CD4-positive, alpha-beta T cell treated with Interleukin-1 beta for 1 hour (primary cell): ENCODE measurements around the gene GNAQ.
"Not testable (repeated sequence)": the region's sequence is repeated elsewhere in the genome, so short reads cannot be mapped to it uniquely, and the experiment has no call there.

ENCODE experiments used
- DNase-seq, 2 donors: peaks; one replicate each; pipeline ENCODE4 v3.0.0-alpha.2; 2020 to 2022

Gene GNAQ

DNA sequence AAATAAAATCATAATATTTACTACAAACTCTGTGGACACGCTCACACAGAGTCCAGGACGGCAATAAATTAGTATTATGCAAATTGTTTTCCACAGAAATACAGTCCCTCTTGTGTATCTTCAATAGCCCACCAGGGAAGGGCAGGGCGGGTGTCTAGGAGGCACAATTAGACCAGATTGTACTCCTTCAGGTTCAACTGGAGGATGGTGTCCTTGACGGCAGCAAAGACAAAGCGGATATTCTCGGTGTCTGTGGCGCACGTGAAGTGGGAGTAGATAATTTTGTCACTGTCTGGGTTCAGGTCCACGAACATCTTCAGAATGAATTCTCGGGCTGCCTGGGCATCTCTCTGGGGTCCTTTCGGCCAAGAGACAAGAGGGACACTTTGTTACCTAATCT is 310.5 kb downstream of the GNAQ start:
- DNase-seq: not testable (repeated sequence)

DNA sequence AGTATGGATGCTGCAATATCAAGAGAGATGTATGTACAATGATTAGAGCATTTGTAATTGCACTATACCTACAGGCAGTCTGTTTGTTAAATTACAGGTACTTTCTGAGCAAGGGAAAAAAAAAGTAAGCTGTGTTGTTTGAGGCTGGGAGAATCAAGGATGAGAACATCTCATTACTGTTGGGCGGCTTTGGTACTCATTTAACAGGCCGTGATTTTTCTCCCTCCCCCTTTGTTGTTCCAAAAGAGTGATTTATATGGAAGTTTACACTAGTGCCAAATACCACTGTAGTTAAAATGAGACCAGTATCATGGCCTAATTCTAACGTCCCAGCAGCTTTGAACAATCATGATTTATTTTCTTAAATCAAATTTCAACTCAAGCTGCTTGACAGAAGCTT is 312.3 kb downstream of the GNAQ start:
- DNase-seq: no peak

DNA sequence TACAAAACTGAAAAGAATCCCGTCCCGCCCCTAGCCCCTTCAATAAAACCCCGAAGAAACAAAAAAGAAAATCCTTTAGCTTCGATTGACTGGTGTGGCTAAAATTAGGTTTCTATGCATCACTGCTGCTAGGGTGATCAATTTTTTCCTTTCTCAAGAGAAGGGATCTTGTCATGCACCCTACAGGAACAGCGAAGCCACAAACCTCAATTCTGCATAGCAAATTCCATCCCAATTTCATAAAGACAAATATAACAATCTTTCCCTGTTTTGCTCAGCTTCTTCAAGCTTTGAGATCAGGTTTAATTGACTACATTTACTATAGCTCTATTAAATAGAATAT is 313.3 kb downstream of the GNAQ start:
- not testable (repeated sequence) for DNase-seq

- not testable (repeated sequence) for DNase-seq
Measured at GRCh38 chr9:77717608-77718297, 313.9 kb downstream of the GNAQ start.

GRCh38 chr9:77714077-77714549 is 317.5 kb downstream of the GNAQ start:
- no peak for DNase-seq

GRCh38 chr9:77712533-77713130 is 319.0 kb downstream of the GNAQ start:
- no peak for DNase-seq

- DNase-seq: no peak
Measured at GRCh38 chr9:77710965-77711648, 320.5 kb downstream of the GNAQ start.

GRCh38 chr9:77710316-77710715 is 321.3 kb downstream of the GNAQ start:
- DNase-seq: no peak

GRCh38 chr9:77708064-77708815 is 323.4 kb downstream of the GNAQ start:
- no peak for DNase-seq

DNA sequence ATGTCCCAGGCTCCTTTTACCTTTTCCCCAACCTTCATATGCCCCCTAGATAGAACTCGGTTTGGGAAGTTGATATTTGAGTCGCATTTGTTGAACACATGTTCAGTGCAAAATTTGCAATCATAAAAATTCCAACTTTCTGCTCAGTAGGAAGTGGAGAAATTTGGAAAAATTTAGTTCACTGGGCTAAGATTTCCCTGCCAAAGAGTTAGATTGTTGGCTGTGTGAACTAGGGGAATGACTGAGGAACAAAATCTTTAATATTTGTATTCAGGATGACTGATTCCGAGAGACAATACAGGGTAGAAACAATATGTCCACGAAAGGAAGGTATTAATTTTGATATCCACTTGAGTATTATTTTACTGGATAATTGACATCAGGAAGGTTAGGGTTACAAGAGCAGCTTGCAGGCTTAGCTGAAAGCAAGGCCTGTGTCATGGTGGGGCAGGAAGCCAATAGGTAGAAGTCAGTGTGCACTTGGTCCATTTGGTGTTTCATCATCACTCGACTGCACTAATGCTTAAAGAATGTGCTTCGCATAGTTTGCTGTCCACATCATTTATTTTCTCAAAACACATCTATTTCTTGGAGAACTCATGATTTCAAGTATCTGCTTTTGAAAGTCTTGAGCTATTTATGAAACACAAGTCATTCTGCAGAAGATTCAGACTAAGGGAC is 324.1 kb downstream of the GNAQ start:
- DNase-seq: no peak

GRCh38 chr9:77705636-77706035 is 326.0 kb downstream of the GNAQ start:
- no peak for DNase-seq

- DNase-seq: not testable (repeated sequence)
Measured at GRCh38 chr9:77702521-77703390, 328.9 kb downstream of the GNAQ start.

- DNase-seq: no peak
Measured at GRCh38 chr9:77697238-77697984, 334.2 kb downstream of the GNAQ start.

DNA sequence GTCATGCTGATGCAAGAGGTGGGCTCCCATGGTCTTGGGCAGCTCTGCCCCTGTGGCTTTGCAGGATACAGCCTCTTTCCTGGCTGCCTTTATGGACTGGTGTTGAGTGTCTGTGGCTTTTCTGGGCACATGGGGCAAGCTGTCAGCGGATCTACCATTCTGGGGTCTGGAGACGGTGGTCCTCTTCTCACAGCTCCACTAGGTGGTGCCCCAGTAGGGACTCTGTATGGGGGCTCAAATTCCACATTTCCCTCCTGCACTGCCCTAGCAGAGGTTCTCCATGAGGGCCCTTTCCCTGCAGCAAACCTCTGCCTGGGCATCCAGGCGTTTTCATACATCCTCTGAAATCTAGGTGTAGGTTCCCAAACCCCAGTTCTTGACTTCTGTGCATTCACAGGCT is 340.9 kb downstream of the GNAQ start:
- DNase-seq: not testable (repeated sequence)

DNA sequence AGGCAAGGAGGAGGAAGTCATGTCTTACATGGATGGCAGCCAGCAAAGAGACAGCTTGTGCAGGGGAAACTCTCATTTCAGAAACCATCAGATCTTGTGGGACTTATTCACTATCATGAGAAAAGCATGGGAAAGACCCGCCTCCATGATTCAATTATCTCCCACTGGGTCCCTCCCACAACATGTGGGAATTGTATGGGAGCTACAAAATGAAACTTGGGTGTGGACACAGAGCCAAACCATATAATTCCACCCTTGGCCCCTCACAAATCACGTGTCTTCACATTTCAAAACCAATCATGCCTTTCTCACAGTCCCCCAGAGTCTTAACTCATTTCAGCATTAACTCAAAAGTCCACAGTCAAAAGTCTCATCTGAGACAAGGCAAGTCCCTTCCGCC is 341.5 kb downstream of the GNAQ start:
- not testable (repeated sequence) for DNase-seq

DNA sequence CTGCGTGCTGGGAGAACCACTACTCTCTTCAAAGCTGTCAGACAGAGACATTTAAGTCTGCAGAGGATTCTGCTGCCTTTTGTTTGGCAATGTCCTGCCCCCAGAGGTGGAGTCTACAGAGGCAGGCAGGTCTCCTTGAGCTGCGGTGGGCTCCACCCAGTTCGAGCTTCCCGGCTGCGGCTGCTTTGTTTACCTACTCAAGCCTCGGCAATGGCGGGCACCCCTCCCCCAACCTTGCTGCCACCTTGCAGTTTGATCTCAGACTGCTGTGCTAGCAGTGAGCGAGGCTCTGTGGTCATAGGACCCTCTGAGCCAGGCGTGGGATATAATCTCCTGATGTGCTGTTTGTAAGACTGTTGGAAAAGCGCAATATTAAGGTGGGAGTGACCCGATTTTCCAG is 343.9 kb downstream of the GNAQ start:
- not testable (repeated sequence) for DNase-seq

DNA sequence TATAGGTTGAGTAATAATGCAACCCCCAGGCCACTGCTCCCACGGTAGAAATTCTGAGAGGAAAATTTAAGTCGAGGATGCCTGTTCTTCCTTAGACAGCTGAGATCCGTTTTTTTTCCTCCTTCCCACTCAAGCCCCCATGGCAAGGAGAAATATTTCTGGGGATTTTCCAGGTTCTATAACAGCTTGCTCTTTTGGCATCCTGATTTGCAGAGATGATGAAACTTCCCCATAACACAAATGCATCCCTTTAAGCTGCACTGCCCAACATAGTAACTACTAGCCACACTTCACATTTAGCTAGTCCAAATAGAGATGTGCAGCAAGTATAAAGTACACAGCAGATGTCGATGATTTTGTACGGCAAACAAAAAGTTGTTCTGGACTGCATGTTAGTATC is 351.0 kb downstream of the GNAQ start:
- DNase-seq: no peak

- no peak for DNase-seq
Measured at GRCh38 chr9:77679661-77680368, 351.8 kb downstream of the GNAQ start.

DNA sequence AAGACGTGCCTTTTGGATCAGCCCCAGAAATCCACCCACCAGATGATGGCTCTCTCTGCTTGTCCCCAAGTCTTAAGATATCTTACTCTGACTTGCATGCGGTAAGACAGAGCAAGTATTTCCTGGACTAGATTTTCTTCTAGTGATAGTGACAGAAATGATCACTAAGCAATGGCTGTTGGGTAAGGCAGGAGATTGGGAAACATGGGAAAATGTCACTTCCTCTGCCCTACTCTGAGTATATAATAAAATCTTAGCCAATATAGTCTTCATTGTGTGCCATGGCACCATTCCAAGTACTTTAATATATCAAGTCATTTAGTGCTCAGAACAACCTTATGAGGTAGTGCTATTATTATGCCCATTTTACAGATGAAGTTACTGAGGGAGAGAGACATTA is 352.5 kb downstream of the GNAQ start:
- no peak for DNase-seq

GRCh38 chr9:77677957-77678535 is 353.6 kb downstream of the GNAQ start:
- no peak for DNase-seq
